Nucleus accumbens (tissue), 56 donors: ENCODE data around the gene GRPEL2.

Source experiments
- DNase-seq, 56 donors: peaks; one replicate each; lab custom pipeline; 2025; lab: John Stamatoyannopoulos, UW

GRPEL2 gene

GRCh38 chr5:149353911-149354310, 8.6 kb downstream of the GRPEL2 start:
- no peak for DNase-seq

DNA sequence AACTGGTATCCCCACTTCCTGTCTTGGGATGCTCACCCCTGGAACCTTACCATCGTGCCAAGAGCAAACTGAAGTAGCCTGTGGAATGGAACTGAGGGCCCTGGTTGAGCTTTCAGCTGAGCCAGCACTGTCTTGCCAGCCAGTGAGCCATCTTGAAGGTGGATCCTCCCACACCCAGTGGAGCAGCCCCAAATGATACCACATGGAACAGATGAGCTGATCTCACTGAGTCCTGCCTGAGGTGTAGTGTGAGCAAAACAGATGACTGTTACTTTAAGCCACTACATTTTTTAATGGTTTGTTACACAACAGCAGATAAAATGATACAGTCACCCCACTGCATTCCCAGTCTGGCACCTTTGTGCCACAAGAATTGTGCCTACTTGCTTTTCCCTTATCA, 10.4 kb downstream of the GRPEL2 start:
- no peak for DNase-seq

- DNase-seq: no peak
Observed at GRCh38 chr5:149356391-149356790, 11.1 kb downstream of the GRPEL2 start.

- peak; percentile 53 to 98 (median 94) for DNase-seq
Observed at GRCh38 chr5:149357370-149358293, 12.3 kb downstream of the GRPEL2 start, which contains the start of gene PCYOX1L. Gene PCYOX1L, plus strand, starts transcription at chr5:149358046. Its CDS starts 23 bp downstream, at chr5:149358069.

DNA sequence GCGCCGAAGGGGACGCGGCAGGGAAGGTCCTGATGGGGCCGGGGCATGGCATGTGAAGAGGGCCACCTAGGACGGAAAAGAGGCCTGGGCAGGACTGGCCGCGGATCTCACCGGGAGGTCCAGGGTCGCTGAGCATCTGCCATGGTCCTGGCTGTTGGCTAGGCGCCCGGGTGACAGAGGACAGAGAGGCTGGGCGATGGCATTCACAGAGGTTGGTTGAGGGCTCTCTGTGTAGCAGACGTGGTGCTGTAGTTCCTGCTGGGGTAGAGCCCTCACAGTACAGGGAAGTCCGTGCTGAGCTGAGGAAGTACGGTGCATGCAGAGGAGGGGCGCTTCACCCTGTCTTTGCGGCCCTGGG, 13.0 kb downstream of the GRPEL2 start:
- DNase-seq: peak in 37 of 56 donors; percentile 23 to 75 (median 51)

DNA sequence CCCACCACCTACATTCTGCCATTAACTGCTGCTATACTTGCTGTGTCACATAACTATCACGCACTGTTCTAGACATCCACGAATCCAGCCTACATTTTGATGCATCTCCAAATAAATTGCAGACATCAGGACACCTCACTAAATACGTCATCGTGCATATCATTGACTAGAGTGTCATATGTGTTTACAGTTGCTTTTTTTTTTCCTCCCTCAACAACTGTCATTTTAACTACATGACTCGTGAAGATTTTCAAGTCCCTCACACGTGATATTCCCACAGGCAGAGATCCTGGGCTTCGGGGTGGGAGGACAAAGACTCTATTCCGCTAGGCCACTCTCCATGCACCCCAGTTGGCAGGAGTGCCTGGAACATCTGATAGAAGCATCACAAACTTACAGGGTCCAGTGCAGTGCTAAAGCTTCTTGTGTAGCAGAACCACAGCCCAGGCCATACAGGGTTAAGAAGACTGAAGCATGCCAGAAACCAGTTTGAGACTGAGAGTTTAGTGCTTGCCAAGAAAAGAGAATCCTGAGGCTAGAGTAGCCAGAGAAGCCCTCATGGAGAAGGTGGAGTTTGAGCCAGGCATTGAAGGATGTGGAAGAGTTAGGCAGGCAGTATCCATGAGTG, 13.7 kb downstream of the GRPEL2 start:
- peak in 8 of 56 donors; percentile 2 to 9 (median 6) for DNase-seq

- DNase-seq: no peak
Observed at GRCh38 chr5:149360272-149360671, 15.0 kb downstream of the GRPEL2 start.

DNA sequence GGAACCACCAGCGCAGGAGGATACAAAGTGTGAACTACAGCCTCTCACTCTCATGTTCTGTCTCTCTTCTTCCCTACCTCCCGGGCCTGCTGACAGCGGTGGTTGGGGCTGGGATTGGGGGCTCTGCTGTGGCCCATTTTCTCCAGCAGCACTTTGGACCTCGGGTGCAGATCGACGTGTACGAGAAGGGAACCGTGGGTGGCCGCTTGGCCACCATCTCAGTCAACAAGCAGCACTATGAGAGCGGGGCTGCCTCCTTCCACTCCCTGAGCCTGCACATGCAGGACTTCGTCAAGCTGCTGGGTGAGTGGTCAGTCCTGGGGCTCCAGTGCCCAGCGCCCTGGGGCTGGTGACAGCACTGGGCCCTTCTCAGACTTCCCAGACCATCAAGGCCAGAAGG, 17.2 kb downstream of the GRPEL2 start:
- no peak for DNase-seq

DNA sequence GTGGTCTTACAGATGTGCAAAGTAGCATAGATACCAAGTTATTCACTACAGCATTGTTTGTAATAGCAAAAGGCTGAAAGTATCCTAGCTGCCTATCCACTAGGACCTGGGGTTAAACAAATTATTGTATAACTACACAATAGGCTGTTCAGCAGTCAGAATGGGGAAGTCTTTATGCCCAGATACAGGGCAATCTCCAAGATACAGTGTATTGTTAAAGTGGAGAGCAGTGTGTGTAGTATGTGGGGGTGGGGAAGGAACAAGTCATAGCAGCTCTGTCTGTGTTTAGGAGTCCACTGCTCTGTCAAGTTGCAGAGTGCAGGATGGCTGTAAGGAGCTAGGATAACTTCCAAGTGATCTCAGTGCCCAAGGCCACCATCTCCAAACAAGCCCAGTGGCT, 18.1 kb downstream of the GRPEL2 start:
- DNase-seq: no peak

GRCh38 chr5:149363936-149364335, 18.6 kb downstream of the GRPEL2 start:
- no peak for DNase-seq

DNA sequence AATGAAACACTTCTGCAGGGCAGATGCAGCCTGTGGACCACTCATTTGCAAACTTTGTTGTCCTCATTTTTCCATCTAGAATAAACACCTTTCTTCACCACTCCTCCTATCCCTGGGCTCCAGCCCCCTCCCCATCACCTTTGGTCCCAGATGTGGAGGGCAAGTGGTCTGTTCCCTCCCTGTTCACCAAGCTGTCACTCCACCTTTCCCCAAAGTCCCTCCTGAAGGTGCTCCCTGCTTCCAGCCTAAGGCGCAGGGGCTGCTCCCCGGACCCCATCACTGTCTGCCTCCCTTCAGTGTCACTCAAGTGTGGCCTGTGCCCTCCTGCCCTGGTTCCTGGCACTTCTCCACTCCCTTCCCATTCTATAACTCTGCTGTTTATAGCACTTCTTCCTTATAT, 19.4 kb downstream of the GRPEL2 start:
- no peak for DNase-seq

- no peak for DNase-seq
Observed at GRCh38 chr5:149365418-149365817, 20.1 kb downstream of the GRPEL2 start.

GRCh38 chr5:149366169-149366729, 20.9 kb downstream of the GRPEL2 start:
- DNase-seq: no peak

- DNase-seq: peak in 32 of 56 donors; percentile 6 to 68 (median 20)
Observed at GRCh38 chr5:149367249-149367971, 22.1 kb downstream of the GRPEL2 start.

DNA sequence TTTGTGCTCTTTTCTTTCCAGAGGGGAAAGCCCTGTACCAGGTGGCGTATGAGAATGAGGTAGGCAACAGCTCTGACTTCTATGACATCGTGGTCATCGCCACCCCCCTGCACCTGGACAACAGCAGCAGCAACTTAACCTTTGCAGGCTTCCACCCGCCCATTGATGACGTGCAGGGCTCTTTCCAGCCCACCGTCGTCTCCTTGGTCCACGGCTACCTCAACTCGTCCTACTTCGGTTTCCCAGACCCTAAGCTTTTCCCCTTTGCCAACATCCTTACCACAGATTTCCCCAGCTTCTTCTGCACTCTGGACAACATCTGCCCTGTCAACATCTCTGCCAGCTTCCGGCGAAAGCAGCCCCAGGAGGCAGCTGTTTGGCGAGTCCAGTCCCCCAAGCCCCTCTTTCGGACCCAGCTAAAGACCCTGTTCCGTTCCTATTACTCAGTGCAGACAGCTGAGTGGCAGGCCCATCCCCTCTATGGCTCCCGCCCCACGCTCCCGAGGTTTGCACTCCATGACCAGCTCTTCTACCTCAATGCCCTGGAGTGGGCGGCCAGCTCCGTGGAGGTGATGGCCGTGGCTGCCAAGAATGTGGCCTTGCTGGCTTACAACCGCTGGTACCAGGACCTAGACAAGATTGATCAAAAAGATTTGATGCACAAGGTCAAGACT, 22.8 kb downstream of the GRPEL2 start:
- DNase-seq: no peak

DNA sequence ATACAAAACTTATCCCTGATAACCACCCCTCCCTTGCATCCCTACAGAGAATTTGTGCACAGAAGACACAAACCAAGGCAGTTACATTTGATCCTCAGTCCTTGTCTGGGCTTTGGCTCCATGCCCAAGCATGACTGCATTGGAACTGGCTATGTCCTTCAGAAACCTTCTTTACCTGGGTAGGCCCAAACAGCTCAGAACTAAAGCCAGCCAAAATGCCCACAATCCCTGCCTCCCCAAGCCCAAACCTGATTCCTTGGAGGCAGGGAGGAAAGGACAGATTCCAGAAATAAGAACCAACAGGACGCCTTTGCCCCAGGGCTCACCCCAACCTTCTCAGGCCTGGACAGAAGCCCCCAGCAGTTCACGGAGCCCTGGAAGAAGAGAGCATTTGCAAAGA, 25.6 kb downstream of the GRPEL2 start:
- DNase-seq: no peak

DNA sequence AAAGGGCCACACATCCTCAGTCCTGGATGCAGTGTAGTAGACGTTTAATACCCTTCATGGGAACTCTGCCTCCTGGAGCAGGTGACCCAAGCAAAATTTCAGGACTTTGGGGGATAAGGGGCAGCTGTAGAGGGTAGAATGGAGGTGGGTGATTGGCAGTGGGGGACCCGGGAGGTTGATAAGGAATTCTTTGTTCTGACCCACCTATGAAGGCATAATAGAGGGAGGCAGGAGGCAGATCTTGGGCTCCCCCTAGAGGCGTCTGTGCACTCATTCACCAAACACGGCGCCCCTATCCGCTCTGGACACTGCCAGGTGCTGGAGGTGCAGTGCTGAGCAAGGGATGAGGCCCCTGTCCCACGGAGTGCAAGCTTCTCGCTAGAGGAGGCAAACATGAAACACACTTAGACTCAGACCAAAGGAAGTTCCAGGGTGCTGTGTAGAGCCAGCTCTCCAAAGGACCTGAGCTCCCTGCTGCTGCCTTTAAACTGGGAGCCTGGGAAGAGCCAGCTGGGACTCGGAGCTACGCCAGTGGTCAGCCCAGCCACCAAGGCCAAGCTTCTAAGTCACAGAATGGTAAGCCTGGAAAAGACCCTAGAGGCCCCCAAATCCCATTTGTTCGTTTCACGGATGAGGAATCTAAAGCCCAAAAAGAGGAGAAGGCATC, 26.1 kb downstream of the GRPEL2 start:
- DNase-seq: peak in 32 of 56 donors; percentile 2 to 61 (median 22)

GRCh38 chr5:149372076-149372795, 26.9 kb downstream of the GRPEL2 start:
- no peak for DNase-seq

GRCh38 chr5:149372932-149373331, 27.6 kb downstream of the GRPEL2 start:
- no peak for DNase-seq
